Nephron progenitor cell (in vitro differentiated cells): ENCODE data around the gene RBM19.
A peak's percentile ranks its signal among the peaks of the same experiment; 100 is the strongest.
"Not testable (repeated sequence)": the region's sequence is repeated elsewhere in the genome, so short reads cannot be mapped to it uniquely, and the experiment has no call there.

ENCODE experiments used
- DNase-seq: peaks from one replicate; pipeline ENCODE4 v3.0.0; 2021
- H3K27ac Mint-ChIP-seq: 2 replicates; pipeline ENCODE4 v1.8.0; 2021; ENCODE audit warnings: mild to moderate bottlenecking, moderate library complexity, mixed read lengths
- H3K27me3 Mint-ChIP-seq: 2 replicates; pipeline ENCODE4 v1.8.0; 2021; ENCODE audit warnings: mild to moderate bottlenecking, low read depth, mixed read lengths; ENCODE audit not compliant: poor library complexity
- H3K36me3 Mint-ChIP-seq: 2 replicates; pipeline ENCODE4 v1.8.0; 2021; ENCODE audit warnings: low read depth, mixed read lengths
- H3K4me1 Mint-ChIP-seq: 2 replicates; pipeline ENCODE4 v1.8.0; 2021; ENCODE audit warnings: mixed read lengths
- H3K4me3 Mint-ChIP-seq: 2 replicates; pipeline ENCODE4 v1.8.0; 2021; ENCODE audit warnings: mild to moderate bottlenecking, moderate library complexity, mixed read lengths
- H3K9me3 Mint-ChIP-seq: 2 replicates; pipeline ENCODE4 v1.8.0; 2021; ENCODE audit warnings: mild to moderate bottlenecking, moderate library complexity, mixed read lengths
- TF ChIP-seq, protein P1 (sequence below): fragments of 200-600 bp; sonication (generic); IDR thresholded peaks from 2 replicates; pipeline ENCODE4 v1.5.0; 2021; ENCODE audit warnings: antibody characterized with exemption

RBM19 gene

DNA sequence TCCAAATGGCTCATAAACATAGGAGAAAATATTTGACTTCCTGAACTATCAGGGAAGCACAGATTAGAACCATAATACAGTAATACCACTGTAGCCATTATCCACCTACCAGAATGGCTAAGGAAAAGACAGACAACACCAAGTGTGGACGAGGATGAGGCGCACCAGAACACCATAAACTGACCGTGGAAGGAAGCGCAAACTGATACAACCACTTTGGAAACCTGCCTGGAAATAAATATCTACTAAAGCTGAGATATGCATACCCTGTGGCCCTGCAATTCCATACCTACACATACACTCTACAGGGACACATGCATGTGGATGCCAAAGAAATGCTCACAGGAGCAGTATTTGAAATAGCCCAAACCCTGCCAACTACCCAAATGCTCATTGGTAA, 60.3 kb downstream of the RBM19 start:
- DNase-seq: no peak
- peaks cover 6% of the 10 kb centered on the region for H3K4me1 Mint-ChIP-seq
- TF ChIP-seq, protein P1, sequence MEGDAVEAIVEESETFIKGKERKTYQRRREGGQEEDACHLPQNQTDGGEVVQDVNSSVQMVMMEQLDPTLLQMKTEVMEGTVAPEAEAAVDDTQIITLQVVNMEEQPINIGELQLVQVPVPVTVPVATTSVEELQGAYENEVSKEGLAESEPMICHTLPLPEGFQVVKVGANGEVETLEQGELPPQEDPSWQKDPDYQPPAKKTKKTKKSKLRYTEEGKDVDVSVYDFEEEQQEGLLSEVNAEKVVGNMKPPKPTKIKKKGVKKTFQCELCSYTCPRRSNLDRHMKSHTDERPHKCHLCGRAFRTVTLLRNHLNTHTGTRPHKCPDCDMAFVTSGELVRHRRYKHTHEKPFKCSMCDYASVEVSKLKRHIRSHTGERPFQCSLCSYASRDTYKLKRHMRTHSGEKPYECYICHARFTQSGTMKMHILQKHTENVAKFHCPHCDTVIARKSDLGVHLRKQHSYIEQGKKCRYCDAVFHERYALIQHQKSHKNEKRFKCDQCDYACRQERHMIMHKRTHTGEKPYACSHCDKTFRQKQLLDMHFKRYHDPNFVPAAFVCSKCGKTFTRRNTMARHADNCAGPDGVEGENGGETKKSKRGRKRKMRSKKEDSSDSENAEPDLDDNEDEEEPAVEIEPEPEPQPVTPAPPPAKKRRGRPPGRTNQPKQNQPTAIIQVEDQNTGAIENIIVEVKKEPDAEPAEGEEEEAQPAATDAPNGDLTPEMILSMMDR: no peak
- H3K4me3 Mint-ChIP-seq: no peak overlapping the region
- H3K36me3 Mint-ChIP-seq: peaks cover 38% of the 10 kb centered on the region
- no peaks in the 10 kb centered on the region for H3K9me3 Mint-ChIP-seq
- H3K27me3 Mint-ChIP-seq: no peaks in the 10 kb centered on the region
- H3K27ac Mint-ChIP-seq: no peak overlapping the region

- TF ChIP-seq, protein P1: no peak
- no peak overlapping the region for H3K27ac Mint-ChIP-seq
Observed at GRCh38 chr12:113903381-113903863, 62.7 kb downstream of the RBM19 start.

GRCh38 chr12:113901319-113901718, 64.8 kb downstream of the RBM19 start:
- peaks cover 29% of the 10 kb centered on the region for H3K36me3 Mint-ChIP-seq
- H3K4me1 Mint-ChIP-seq: peaks cover 18% of the 10 kb centered on the region
- not testable (repeated sequence) for H3K27me3 Mint-ChIP-seq, H3K27ac Mint-ChIP-seq, H3K4me3 Mint-ChIP-seq, H3K9me3 Mint-ChIP-seq, DNase-seq

More at GRCh38 chr12:113903381-113903863, 62.7 kb downstream of the RBM19 start:
- Mint-ChIP-seq H3K36me3 (peaks cover 28% of the 10 kb centered on the region), H3K27me3 (no peaks in the 10 kb centered on the region), H3K9me3 (no peaks in the 10 kb centered on the region), H3K4me3 (no peak overlapping the region), H3K4me1 (peaks cover 21% of the 10 kb centered on the region)
- DNase-seq: no peak

- Mint-ChIP-seq H3K4me3 (no peak overlapping the region), H3K4me1 (peaks cover 24% of the 10 kb centered on the region), H3K9me3 (no peaks in the 10 kb centered on the region), H3K27me3 (peaks cover 3% of the 10 kb centered on the region), H3K27ac (no peak overlapping the region), H3K36me3 (peaks cover 25% of the 10 kb centered on the region)
- TF ChIP-seq, protein P1: no peak
- DNase-seq: no peak
Observed at GRCh38 chr12:113900716-113901115, 65.4 kb downstream of the RBM19 start.

- Mint-ChIP-seq H3K4me1 (peaks cover 24% of the 10 kb centered on the region), H3K36me3 (peaks cover 17% of the 10 kb centered on the region), H3K9me3 (no peaks in the 10 kb centered on the region), H3K27ac (peak overlapping the region; percentile 94), H3K4me3 (no peak overlapping the region), H3K27me3 (peaks cover 3% of the 10 kb centered on the region)
- TF ChIP-seq, protein P1: no peak
- no peak for DNase-seq
Observed at GRCh38 chr12:113899561-113900471, 66.3 kb downstream of the RBM19 start.

DNA sequence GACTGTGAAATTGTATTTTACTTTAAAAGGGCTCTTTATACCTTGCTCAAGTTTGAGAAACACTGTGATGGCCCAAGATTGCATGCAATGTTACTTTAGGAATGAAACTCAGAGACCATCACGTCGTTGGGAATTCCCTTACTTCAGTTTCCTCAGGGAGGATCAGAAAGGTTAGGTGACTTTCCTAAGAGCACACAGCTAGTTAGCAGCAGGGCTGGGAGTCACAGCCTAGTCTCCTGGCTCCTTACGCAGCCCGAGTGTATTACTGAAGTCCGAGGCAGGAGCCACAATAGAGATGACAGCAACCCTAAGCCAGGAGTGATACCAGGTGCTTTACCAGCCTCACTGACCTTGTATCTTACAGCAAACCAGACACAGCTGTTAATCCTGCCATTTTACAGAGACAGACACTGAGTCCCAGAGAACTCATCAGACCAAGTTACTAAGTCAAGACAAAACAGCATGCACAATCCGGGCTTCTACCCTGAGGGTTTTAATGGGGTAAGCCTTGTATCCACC, 67.0 kb downstream of the RBM19 start:
- DNase-seq: no peak
- peak overlapping the region; percentile 94 for H3K27ac Mint-ChIP-seq
- H3K4me3 Mint-ChIP-seq: no peak overlapping the region

More for the DNA sequence above, 67.0 kb downstream of the RBM19 start:
- TF ChIP-seq, protein P1: no peak
- Mint-ChIP-seq H3K27me3 (peaks cover 3% of the 10 kb centered on the region), H3K9me3 (no peaks in the 10 kb centered on the region), H3K4me1 (peaks cover 24% of the 10 kb centered on the region), H3K36me3 (peaks cover 17% of the 10 kb centered on the region)
